ENCODE measurements around the gene GAREM2.

The GAREM2 gene

GRCh38 chr2:26169681-26170414 lies 3.0 kb upstream of the GAREM2 start:
- no peak for DNase-seq

- DNase-seq, result no peak
Measured at GRCh38 chr2:26170795-26171194, 2.1 kb upstream of the GAREM2 start.

GRCh38 chr2:26172189-26172870 lies 558 bp upstream of the GAREM2 start:
- peak; percentile 29 for DNase-seq

- peak; percentile 6 for DNase-seq
Measured at GRCh38 chr2:26173776-26174482, 1.0 kb downstream of the GAREM2 start.

GRCh38 chr2:26174691-26175465 lies 2.0 kb downstream of the GAREM2 start:
- no peak for DNase-seq

- DNase-seq, result no peak
Measured at GRCh38 chr2:26175466-26176278, 2.8 kb downstream of the GAREM2 start.

- DNase-seq, result no peak
Measured at GRCh38 chr2:26176279-26176615, 3.4 kb downstream of the GAREM2 start.

GRCh38 chr2:26177122-26177521 lies 4.2 kb downstream of the GAREM2 start:
- no peak for DNase-seq

GRCh38 chr2:26178246-26178645 lies 5.4 kb downstream of the GAREM2 start:
- no peak for DNase-seq

GRCh38 chr2:26178746-26179436 lies 6.0 kb downstream of the GAREM2 start:
- DNase-seq, result peak; percentile 62

GRCh38 chr2:26179446-26179913 lies 6.6 kb downstream of the GAREM2 start:
- DNase-seq, result peak; percentile 22

GRCh38 chr2:26182441-26182840 lies 9.6 kb downstream of the GAREM2 start:
- DNase-seq, result no peak

GRCh38 chr2:26182887-26183630 lies 10.2 kb downstream of the GAREM2 start:
- no peak for DNase-seq

GRCh38 chr2:26184121-26184520 lies 11.2 kb downstream of the GAREM2 start:
- no peak for DNase-seq

- DNase-seq, result peak; percentile 86
Measured at GRCh38 chr2:26184555-26185303, 11.8 kb downstream of the GAREM2 start.

- peak; percentile 31 for DNase-seq
Measured at GRCh38 chr2:26185304-26185928, 12.5 kb downstream of the GAREM2 start.

- DNase-seq, result no peak
Measured at GRCh38 chr2:26185954-26186770, 13.3 kb downstream of the GAREM2 start.

GRCh38 chr2:26187114-26187513 lies 14.2 kb downstream of the GAREM2 start:
- DNase-seq, result no peak
